KMS-11 (cell line): ENCODE data around the gene OSCP1.

Experiments
- H2AFZ ChIP-seq: fragments of 200-600 bp; sonication (generic); 2 replicates; pipeline ENCODE4 v1.6.1; 2016; ENCODE audit warnings: antibody characterized with exemption, mixed run types, low read depth
- H3K27ac ChIP-seq: fragments of 200-600 bp; sonication (generic); 2 replicates; pipeline ENCODE4 v1.6.1; 2016; ENCODE audit warnings: mild to moderate bottlenecking, mixed run types
- H3K27me3 ChIP-seq: fragments of 200-600 bp; sonication (generic); 2 replicates; pipeline ENCODE4 v1.6.1; 2017; ENCODE audit warnings: mild to moderate bottlenecking, low read depth, mixed run types, moderate library complexity; ENCODE audit not compliant: insufficient read depth
- H3K36me3 ChIP-seq: fragments of 200-600 bp; sonication (generic); 2 replicates; pipeline ENCODE4 v1.6.1; 2017; ENCODE audit warnings: mild to moderate bottlenecking, mixed run types; ENCODE audit not compliant: insufficient read depth
- H3K4me1 ChIP-seq: fragments of 200-600 bp; sonication (generic); 2 replicates; pipeline ENCODE4 v1.6.1; 2016; ENCODE audit warnings: mild to moderate bottlenecking, low read depth, mixed run types; ENCODE audit not compliant: poor library complexity, severe bottlenecking
- H3K4me2 ChIP-seq: fragments of 200-600 bp; sonication (generic); 2 replicates; pipeline ENCODE4 v1.7.0; 2016; ENCODE audit warnings: mild to moderate bottlenecking, mixed run types
- H3K4me3 ChIP-seq: fragments of 200-600 bp; sonication (generic); IDR thresholded peaks from 2 replicates; pipeline ENCODE4 v1.6.1; 2017; ENCODE audit warnings: low read depth, low read length, mixed read lengths; ENCODE audit not compliant: insufficient read depth
- H3K79me2 ChIP-seq: fragments of 200-600 bp; sonication (generic); 2 replicates; pipeline ENCODE4 v1.6.1; 2016; ENCODE audit warnings: low read depth, mixed run types; ENCODE audit not compliant: insufficient read depth
- H3K9ac ChIP-seq: fragments of 200-600 bp; sonication (generic); 2 replicates; pipeline ENCODE4 v1.6.1; 2016; ENCODE audit warnings: mild to moderate bottlenecking, mixed run types
- H4K20me1 ChIP-seq: fragments of 200-600 bp; sonication (generic); 2 replicates; pipeline ENCODE4 v1.6.1; 2016; ENCODE audit warnings: mild to moderate bottlenecking, mixed run types; ENCODE audit not compliant: insufficient read depth
- CTCF ChIP-seq: fragments of 200-600 bp; sonication (generic); conservative IDR thresholded peaks from 2 replicates; pipeline ENCODE4 v1.6.1; 2017; ENCODE audit warnings: low read depth, mild to moderate bottlenecking, antibody characterized with exemption, low read length, moderate library complexity, mixed read lengths

OSCP1 gene

GRCh38 chr1:36475910-36476604 lies 25.8 kb upstream of the OSCP1 start:
- TF ChIP-seq CTCF, result no peak
- Histone ChIP-seq H3K4me3 (no peak overlapping the region), H3K36me3 (no peaks in the 10 kb centered on the region), H3K27ac (no peak overlapping the region), H2AFZ (no peak overlapping the region), H3K4me2 (no peak overlapping the region), H3K9ac (no peak overlapping the region), H3K79me2 (no peaks in the 10 kb centered on the region), H3K27me3 (no peaks in the 10 kb centered on the region), H4K20me1 (no peaks in the 10 kb centered on the region), H3K4me1 (peaks cover 23% of the 10 kb centered on the region)

DNA sequence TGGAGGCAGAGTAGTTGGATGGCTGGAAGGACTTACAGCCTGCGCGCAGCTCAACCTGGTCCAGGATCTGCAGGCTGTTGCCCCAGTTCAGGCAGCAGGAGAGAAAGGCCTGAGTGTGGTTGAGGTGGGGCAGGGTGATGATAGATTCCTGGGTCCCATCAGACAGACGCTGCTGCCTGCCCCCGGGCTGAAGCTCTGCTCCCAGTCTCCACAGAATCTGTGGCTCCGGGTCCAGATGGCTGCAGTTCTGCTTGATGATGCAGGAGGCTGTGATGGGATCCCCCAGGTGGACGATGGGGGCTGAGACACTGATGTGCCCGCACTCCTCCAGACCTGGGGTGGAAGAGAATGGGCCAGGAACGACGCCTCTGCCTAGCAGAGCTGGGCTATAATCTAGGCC lies 25.1 kb upstream of the OSCP1 start:
- H2AFZ ChIP-seq, result no peak overlapping the region
- no peak overlapping the region for H3K4me2 ChIP-seq
- no peaks in the 10 kb centered on the region for H3K36me3 ChIP-seq
- H3K27me3 ChIP-seq, result no peaks in the 10 kb centered on the region
- H4K20me1 ChIP-seq, result no peaks in the 10 kb centered on the region
- H3K9ac ChIP-seq, result no peak overlapping the region
- no peaks in the 10 kb centered on the region for H3K79me2 ChIP-seq
- H3K4me1 ChIP-seq, result peaks cover 23% of the 10 kb centered on the region
- no peak overlapping the region for H3K27ac ChIP-seq
- TF ChIP-seq CTCF, result no peak
- H3K4me3 ChIP-seq, result no peak overlapping the region

DNA sequence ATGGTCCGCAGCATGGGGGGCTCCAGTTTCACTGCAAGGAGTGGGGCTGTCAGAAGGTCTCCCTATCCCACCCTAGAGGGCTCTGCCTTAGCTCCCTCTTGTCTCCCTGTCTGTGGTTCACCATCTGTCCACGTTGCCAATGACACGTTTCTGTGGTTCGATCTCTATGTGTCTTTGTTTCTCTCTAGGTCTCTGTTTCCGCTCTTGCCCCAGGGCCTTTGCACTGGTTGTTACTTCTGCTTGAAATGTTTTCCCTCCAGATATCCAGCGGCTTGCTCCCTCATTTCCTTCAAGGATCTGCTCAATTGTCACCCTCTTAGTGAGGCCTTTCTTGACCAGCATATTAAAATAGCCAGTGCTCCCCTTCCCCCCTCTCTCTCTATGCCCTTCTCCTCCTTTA lies 22.4 kb upstream of the OSCP1 start:
- H3K79me2 ChIP-seq, result no peaks in the 10 kb centered on the region
- H3K9ac ChIP-seq, result no peak overlapping the region
- no peak overlapping the region for H3K4me3 ChIP-seq
- peaks cover 23% of the 10 kb centered on the region for H3K4me1 ChIP-seq
- no peaks in the 10 kb centered on the region for H4K20me1 ChIP-seq
- no peak overlapping the region for H3K27ac ChIP-seq
- no peaks in the 10 kb centered on the region for H3K27me3 ChIP-seq
- TF ChIP-seq CTCF, result no peak
- no peak overlapping the region for H2AFZ ChIP-seq
- H3K36me3 ChIP-seq, result no peaks in the 10 kb centered on the region
- no peak overlapping the region for H3K4me2 ChIP-seq

DNA sequence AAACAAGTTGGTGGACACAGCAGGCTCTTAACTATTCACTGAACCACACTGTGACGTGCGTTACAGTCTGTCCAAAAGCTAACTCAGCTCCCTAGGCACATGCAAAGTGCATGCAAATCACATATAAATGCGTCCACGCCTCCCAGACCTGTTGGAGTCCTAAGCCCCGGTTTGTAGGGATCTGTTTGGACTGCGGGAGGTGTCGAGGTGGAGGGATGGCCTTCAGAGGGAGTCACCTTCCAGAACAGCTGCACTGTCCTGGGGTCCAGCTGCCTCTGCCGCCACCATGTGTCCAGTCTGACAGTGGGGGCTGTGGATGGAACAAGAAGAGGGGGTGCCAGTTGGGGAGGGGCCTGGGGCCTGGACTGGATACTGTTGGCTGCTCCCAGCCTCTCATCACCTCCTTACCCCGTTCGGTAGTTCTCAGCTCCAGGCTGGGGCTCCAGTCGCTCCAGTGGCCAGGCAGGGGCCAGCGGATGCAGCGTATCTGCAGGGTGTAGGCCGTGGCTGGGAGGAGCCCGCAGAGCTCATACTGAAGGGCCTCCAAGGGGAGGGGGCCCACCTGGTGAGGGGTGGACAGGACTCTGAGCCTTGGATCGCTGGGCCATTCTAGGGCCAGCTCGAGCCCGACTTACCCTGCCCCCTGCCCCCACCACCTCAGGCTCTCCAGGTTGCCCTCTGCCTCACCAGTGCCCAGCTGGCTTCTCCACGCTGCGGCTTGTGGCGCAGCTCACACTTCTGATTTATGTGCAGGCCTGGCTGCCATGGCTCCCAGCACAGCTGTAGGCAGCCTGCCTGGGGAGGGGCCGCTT lies 21.8 kb upstream of the OSCP1 start:
- no peak for TF ChIP-seq CTCF

More for the DNA sequence above, 21.8 kb upstream of the OSCP1 start:
- Histone ChIP-seq H3K4me1 (peaks cover 23% of the 10 kb centered on the region), H3K36me3 (no peaks in the 10 kb centered on the region), H3K27me3 (no peaks in the 10 kb centered on the region), H3K27ac (no peak overlapping the region), H2AFZ (no peak overlapping the region), H4K20me1 (no peaks in the 10 kb centered on the region), H3K4me2 (no peak overlapping the region), H3K79me2 (no peaks in the 10 kb centered on the region), H3K9ac (no peak overlapping the region), H3K4me3 (no peak overlapping the region)
